BJ (cell line): ENCODE data around the gene SSPN. TPM values are rescaled to one million over a fixed set of nuclear protein-coding genes. Genes with fewer than 3 reads are reported as not detected.

Experiments
- CTCF ChIA-PET: fragments of 350-600 bp; formaldehyde crosslinking; extraction: SDS; loops from one replicate; lab custom pipeline; 2021; ENCODE audit warnings: antibody characterized with exemption, inconsistent platforms; lab: Yijun Ruan, JAX
- POLR2A ChIA-PET: fragments of 300-600 bp; sonication (Branson Sonifier 250); formaldehyde crosslinking; extraction: SDS; loops from one replicate; lab custom pipeline; 2021; ENCODE audit warnings: antibody characterized with exemption; lab: Charles Lee
- DNase-seq: peaks from one replicate; pipeline ENCODE4 v3.0.0-alpha.2; 2011; ENCODE audit warnings: low read depth
- H3K27me3 ChIP-seq: 2 replicates; pipeline ENCODE4 v1.6.0; 2011; ENCODE audit warnings: low read length; ENCODE audit not compliant: control insufficient read depth, insufficient read depth
- H3K36me3 ChIP-seq: 2 replicates; pipeline ENCODE4 v1.5.1; 2011; ENCODE audit warnings: low read length; ENCODE audit not compliant: control insufficient read depth, insufficient read depth
- H3K4me3 ChIP-seq: 2 replicates; pipeline ENCODE4 v1.5.1; 2011; ENCODE audit warnings: low read depth, mild to moderate bottlenecking, control low read depth, low read length
- CTCF ChIP-seq: IDR thresholded peaks from 2 replicates; pipeline ENCODE4 v1.5.1; 2011; ENCODE audit warnings: low read depth, mild to moderate bottlenecking, control low read depth, inconsistent platforms, low read length, moderate library complexity; ENCODE audit not compliant: insufficient read depth
- polyA plus RNA-seq: library from polyadenylated mRNA; depleted of rRNA; stranded (reverse); fragments of >200 nt; gene quantifications from 2 replicates; pipeline ENCODE4 v1.2.3, GENCODE V29; 2011

The SSPN gene
- polyA plus RNA-seq, 1 experiment: 37.6 TPM

- H3K4me3 ChIP-seq: no peak overlapping the region
- no peak for DNase-seq
- no peaks in the 10 kb centered on the region for H3K27me3 ChIP-seq
- POLR2A ChIA-PET: interaction anchor here (0.9 kb wide), 1 partner anchor 14 kb away, joined by 9 read pairs; no protein-coding TSS in a partner anchor
- no peaks in the 10 kb centered on the region for H3K36me3 ChIP-seq
- TF ChIP-seq CTCF: no peak
- CTCF ChIA-PET: interaction anchor here (0.6 to 0.7 kb wide), 2 partner anchors 9 to 151 kb away, joined by 3 read pairs; no protein-coding TSS in a partner anchor
These were observed 82.9 kb downstream of the SSPN start for GRCh38 chr12:26278266-26278665.

GRCh38 chr12:26278666-26279065 lies 83.3 kb downstream of the SSPN start:
- H3K27me3 ChIP-seq: no peaks in the 10 kb centered on the region
- TF ChIP-seq CTCF: no peak
- CTCF ChIA-PET: interaction anchor here (0.6 kb wide), 1 partner anchor 9 kb away, joined by 3 read pairs; no protein-coding TSS in a partner anchor
- H3K4me3 ChIP-seq: no peak overlapping the region
- no peak for DNase-seq
- POLR2A ChIA-PET: no interaction called here
- no peaks in the 10 kb centered on the region for H3K36me3 ChIP-seq

- POLR2A ChIA-PET: no interaction called here
- CTCF ChIA-PET: interaction anchor here (0.6 kb wide), 1 partner anchor 9 kb away, joined by 3 read pairs; no protein-coding TSS in a partner anchor
- no peak for DNase-seq
- Histone ChIP-seq H3K4me3 (no peak overlapping the region), H3K36me3 (no peaks in the 10 kb centered on the region), H3K27me3 (no peaks in the 10 kb centered on the region)
- no peak for TF ChIP-seq CTCF
These were observed 83.7 kb downstream of the SSPN start for GRCh38 chr12:26279091-26279490.

GRCh38 chr12:26279908-26280307 lies 84.5 kb downstream of the SSPN start:
- Histone ChIP-seq H3K4me3 (no peak overlapping the region), H3K27me3 (no peaks in the 10 kb centered on the region), H3K36me3 (no peaks in the 10 kb centered on the region)
- no peak for DNase-seq
- POLR2A ChIA-PET: no interaction called here
- TF ChIP-seq CTCF: no peak
- CTCF ChIA-PET: interaction anchor here (0.6 kb wide), 1 partner anchor 1989 kb away, joined by 3 read pairs; no protein-coding TSS in a partner anchor

- Histone ChIP-seq H3K4me3 (no peak overlapping the region), H3K27me3 (no peaks in the 10 kb centered on the region), H3K36me3 (no peaks in the 10 kb centered on the region)
- TF ChIP-seq CTCF: no peak
- POLR2A ChIA-PET: no interaction called here
- no peak for DNase-seq
- CTCF ChIA-PET: no interaction called here
These were observed 85.5 kb downstream of the SSPN start for GRCh38 chr12:26280869-26281268.
